ENCODE results near the gene NPTX2. TPM values are rescaled to one million over a fixed set of nuclear protein-coding genes. Genes with fewer than 3 reads are reported as not detected.

Gene NPTX2
- total and polyA plus RNA-seq, 10 of the 15 experiments (the other 5 are each of a cell fraction or from before 2014, with no cell fraction given), result 0.04 TPM; not detected in 9

GRCh38 chr7:98669329-98670000 is 52.4 kb downstream of the NPTX2 start (continued):
- no peak for TF ChIP-seq PBX3 (IDR thresholded peaks at IDR 0.05; ENCODE audit: insufficient replicate concordance, low read depth, low read length)
- TF ChIP-seq FOXK2 (IDR thresholded peaks at IDR 0.05), result no peak
- TF ChIP-seq ZZZ3 (IDR thresholded peaks at IDR 0.05; ENCODE audit: control insufficient read depth, insufficient read length, low read depth), result no peak
- no peak for TF ChIP-seq ATF7 (IDR thresholded peaks at IDR 0.05; ENCODE audit: low read depth)

- intact Hi-C loops (cut with micrococcal nuclease; ENCODE audit: unreplicated experiment), result no loop called here
- WGBS (ENCODE audit: insufficient coverage, insufficient replicate concordance, low lambda C conversion rate, missing lambda C conversion rate), result 72% methylated on average over 8 of the region's 8 CpGs
- no peak overlapping the region for H2AFZ ChIP-seq (ENCODE audit: control insufficient read depth, low read depth, low read length)
- ChIA-PET SMC1A (ENCODE audit: uncharacterized antibody, unreplicated experiment) (no interaction called here), CTCF (interaction anchor here (1.3 kb wide), 1 partner anchor 171 kb away, joined by 3 read pairs; no protein-coding TSS in a partner anchor), RAD21 (ENCODE audit: unreplicated experiment) (no interaction called here), POLR2A (no interaction called here)
- no peaks in the 10 kb centered on the region; the same call in 2 of the 3 replicates for H3K9me3 ChIP-seq (replicated peaks; ENCODE audit: control insufficient read depth, insufficient read depth, low read length)
- no peaks in the 10 kb centered on the region for H4K20me1 ChIP-seq (ENCODE audit: control insufficient read depth, insufficient read depth)
- H3K4me3 ChIP-seq, result no peak overlapping the region
- no peak overlapping the region for H3K4me2 ChIP-seq (ENCODE audit: control insufficient read depth, insufficient read depth)
- no peak overlapping the region for H3K9ac ChIP-seq (ENCODE audit: control insufficient read depth, insufficient read depth, low read length)
- H3K79me2 ChIP-seq (ENCODE audit: control insufficient read depth, insufficient read depth, low read length), result no peaks in the 10 kb centered on the region
- no TSS peak for BruUV-seq (replicated peaks)
- FAIRE-seq (no peak), ATAC-seq (no peak), DNase-seq (ENCODE audit: low read depth, low spot score) (no peak)
- no peaks in the 10 kb centered on the region for H3K27me3 ChIP-seq (replicated peaks in 1 of 2; ENCODE audit: control insufficient read depth in 2 of 2, insufficient read depth in 2 of 2, low read length in 1 of 2)
- in situ Hi-C loops (cut with MboI), result no loop called here
- no peak overlapping the region for H3K27ac ChIP-seq (ENCODE audit: control insufficient read depth, insufficient read depth)
- H3K36me3 ChIP-seq (ENCODE audit: control insufficient read depth in 2 of 2, insufficient read depth in 2 of 2, low read length in 1 of 2), result no peaks in the 10 kb centered on the region
- no peaks in the 10 kb centered on the region for H3K4me1 ChIP-seq (ENCODE audit: control insufficient read depth, insufficient read depth, low read length)
- TF ChIP-seq CHD1 (IDR thresholded peaks at IDR 0.05; ENCODE audit: low read depth, low read length) (no peak), FOXK2 (IDR thresholded peaks at IDR 0.05) (no peak), ELK1 (IDR thresholded peaks at IDR 0.05; ENCODE audit: low read depth, low read length) (no peak), ZBTB40 (IDR thresholded peaks at IDR 0.05; ENCODE audit: borderline replicate concordance) (no peak), TCF3 (IDR thresholded peaks at IDR 0.05; ENCODE audit: borderline replicate concordance, insufficient read depth, low read depth, low read length) (no peak), ZBED1 (IDR thresholded peaks at IDR 0.05; ENCODE audit: borderline replicate concordance) (no peak), ZNF207 (IDR thresholded peaks at IDR 0.05; ENCODE audit: borderline replicate concordance) (no peak), POU2F2 (IDR thresholded peaks at IDR 0.05; ENCODE audit: borderline replicate concordance, low read depth, low read length) (no peak), ZNF274 (IDR thresholded peaks at IDR 0.05; ENCODE audit: insufficient read depth, insufficient read length) (no peak), IRF5 (IDR thresholded peaks at IDR 0.05; ENCODE audit: borderline replicate concordance) (no peak), RFX5 (IDR thresholded peaks at IDR 0.05; ENCODE audit: low read depth, low read length) (no peak), NR2F1 (conservative IDR thresholded peaks at IDR 0.05) (no peak)
Observed at GRCh38 chr7:98670186-98670585, 53.1 kb downstream of the NPTX2 start.
